Sigmoid colon (tissue), 4 donors: Measurements from ENCODE around the gene CCNL1.

Experiments
- POLR2A ChIP-seq, 2 donors: fragments of 450-650 bp; IDR thresholded peaks; one replicate each; pipeline ENCODE4 v1.6.1; 2016; ENCODE audit warnings: antibody characterized with exemption in 2 of 2, mild to moderate bottlenecking in 2 of 2, moderate library complexity in 2 of 2
- POLR2AphosphoS5 ChIP-seq, 4 donors: sonication (generic); formaldehyde crosslinking; IDR thresholded peaks; one replicate each; pipeline ENCODE4 v1.6.1; 2017; ENCODE audit warnings: antibody characterized with exemption in 4 of 4
- TF ChIP-seq, protein P1 (sequence below), 4 experiments: fragments of 450-650 bp in 3 of 4; fragments of 200-600 bp in 1 of 4; IDR thresholded peaks; one replicate each; pipeline ENCODE4 v1.5.1; 2016 to 2019; ENCODE audit warnings: antibody characterized with exemption in 4 of 4, mild to moderate bottlenecking in 3 of 4, moderate library complexity in 2 of 4

GRCh38 chr3:157103860-157104259, 56.1 kb downstream of the CCNL1 start:
- no peak for TF ChIP-seq POLR2A (IDR thresholded peaks at IDR 0.05)
- TF ChIP-seq, protein P1, sequence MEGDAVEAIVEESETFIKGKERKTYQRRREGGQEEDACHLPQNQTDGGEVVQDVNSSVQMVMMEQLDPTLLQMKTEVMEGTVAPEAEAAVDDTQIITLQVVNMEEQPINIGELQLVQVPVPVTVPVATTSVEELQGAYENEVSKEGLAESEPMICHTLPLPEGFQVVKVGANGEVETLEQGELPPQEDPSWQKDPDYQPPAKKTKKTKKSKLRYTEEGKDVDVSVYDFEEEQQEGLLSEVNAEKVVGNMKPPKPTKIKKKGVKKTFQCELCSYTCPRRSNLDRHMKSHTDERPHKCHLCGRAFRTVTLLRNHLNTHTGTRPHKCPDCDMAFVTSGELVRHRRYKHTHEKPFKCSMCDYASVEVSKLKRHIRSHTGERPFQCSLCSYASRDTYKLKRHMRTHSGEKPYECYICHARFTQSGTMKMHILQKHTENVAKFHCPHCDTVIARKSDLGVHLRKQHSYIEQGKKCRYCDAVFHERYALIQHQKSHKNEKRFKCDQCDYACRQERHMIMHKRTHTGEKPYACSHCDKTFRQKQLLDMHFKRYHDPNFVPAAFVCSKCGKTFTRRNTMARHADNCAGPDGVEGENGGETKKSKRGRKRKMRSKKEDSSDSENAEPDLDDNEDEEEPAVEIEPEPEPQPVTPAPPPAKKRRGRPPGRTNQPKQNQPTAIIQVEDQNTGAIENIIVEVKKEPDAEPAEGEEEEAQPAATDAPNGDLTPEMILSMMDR (IDR thresholded peaks at IDR 0.05): no peak
- no peak for TF ChIP-seq POLR2AphosphoS5 (IDR thresholded peaks at IDR 0.05)
